Measurements from ENCODE around the gene NSFL1C.

Gene NSFL1C

GRCh38 chr20:1392443-1392692, 74.3 kb downstream of the NSFL1C start:
- no peak for DNase-seq (ENCODE audit: low read depth, low spot score)

Data from iPS DF 19.7 (cell line).